Activated CD8-positive, alpha-beta T cell treated with anti-CD3 and anti-CD28 coated beads for 36 hours (primary cell): ENCODE results near the gene NLGN3. TPM values are rescaled to one million over a fixed set of nuclear protein-coding genes. Genes with fewer than 3 reads are reported as not detected.

Experiments used
- ATAC-seq: fragments of 200-7000 bp; cut with Tn5 transposase; one replicate; pipeline ENCODE4 v1.10.0; 2021; ENCODE audit warnings: mild to moderate bottlenecking, moderate library complexity
- CTCF ChIA-PET: fragments of 350-600 bp; sonication (Branson Sonifier 250); formaldehyde crosslinking; loops from one replicate; lab custom pipeline; 2021; ENCODE audit warnings: antibody characterized with exemption; lab: Charles Lee
- POLR2A ChIA-PET: fragments of 350-600 bp; sonication (Branson Sonifier 250); formaldehyde crosslinking; loops from one replicate; lab custom pipeline; 2021; ENCODE audit warnings: antibody characterized with exemption; lab: Charles Lee
- DNase-seq: peaks from one replicate; pipeline ENCODE4 v3.0.0-alpha.2; 2020
- H3K27ac Mint-ChIP-seq: one replicate; pipeline ENCODE4 v1.8.0; 2021; ENCODE audit warnings: mild to moderate bottlenecking, mixed read lengths
- H3K27me3 Mint-ChIP-seq: one replicate; pipeline ENCODE4 v1.8.0; 2021; ENCODE audit warnings: mixed read lengths
- H3K36me3 Mint-ChIP-seq: one replicate; pipeline ENCODE4 v1.8.0; 2021; ENCODE audit warnings: low read depth, mixed read lengths
- H3K4me1 Mint-ChIP-seq: one replicate; pipeline ENCODE4 v1.8.0; 2021; ENCODE audit warnings: low read depth, mixed read lengths
- H3K4me3 Mint-ChIP-seq: one replicate; pipeline ENCODE4 v1.8.0; 2021; ENCODE audit warnings: mild to moderate bottlenecking, moderate library complexity, mixed read lengths
- H3K9me3 Mint-ChIP-seq: one replicate; pipeline ENCODE4 v1.8.0; 2021; ENCODE audit warnings: mixed read lengths
- intact Hi-C: fragments of 100-400 bp; cut with micrococcal nuclease; formaldehyde crosslinking; loops from one replicate; pipeline ENCODE4 v1.10.0; 2022
- total RNA-seq, 2 experiments: library from RNA; stranded (reverse); gene quantifications; one replicate each; pipeline ENCODE4 v1.2.3, GENCODE V29; 2021
- TF ChIP-seq, protein P1 (sequence below): fragments of 200-600 bp; IDR thresholded peaks from one replicate; pipeline ENCODE4 v1.8.0; 2022; ENCODE audit warnings: antibody characterized with exemption, mild to moderate bottlenecking

Gene NLGN3
- total RNA-seq, 2 experiments from 2014 or later = 0.54 to 0.63 TPM

DNA sequence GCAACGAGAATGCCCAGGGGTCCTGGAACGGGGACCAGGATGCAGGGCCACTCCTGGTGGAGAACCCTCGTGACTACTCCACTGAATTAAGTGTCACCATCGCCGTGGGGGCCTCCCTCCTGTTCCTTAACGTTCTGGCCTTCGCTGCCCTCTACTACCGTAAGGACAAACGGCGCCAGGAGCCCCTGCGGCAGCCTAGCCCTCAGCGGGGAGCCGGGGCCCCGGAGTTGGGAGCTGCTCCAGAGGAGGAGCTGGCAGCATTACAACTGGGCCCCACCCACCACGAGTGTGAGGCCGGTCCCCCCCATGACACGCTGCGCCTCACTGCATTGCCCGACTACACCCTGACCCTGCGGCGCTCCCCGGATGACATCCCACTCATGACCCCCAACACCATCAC lies 24.9 kb downstream of the NLGN3 start:
- ChIA-PET CTCF (interaction anchor here (0.7 kb wide), 1 partner anchor 10 kb away, joined by 4 read pairs; no protein-coding TSS in a partner anchor), POLR2A (no interaction called here)
- Mint-ChIP-seq H3K27me3 (no peaks in the 10 kb centered on the region), H3K4me3 (no peak overlapping the region), H3K9me3 (no peaks in the 10 kb centered on the region), H3K27ac (no peak overlapping the region), H3K36me3 (peaks cover 5% of the 10 kb centered on the region), H3K4me1 (peaks cover 2% of the 10 kb centered on the region)
- intact Hi-C loops = no loop called here
- ATAC-seq = no peak
- TF ChIP-seq, protein P1, sequence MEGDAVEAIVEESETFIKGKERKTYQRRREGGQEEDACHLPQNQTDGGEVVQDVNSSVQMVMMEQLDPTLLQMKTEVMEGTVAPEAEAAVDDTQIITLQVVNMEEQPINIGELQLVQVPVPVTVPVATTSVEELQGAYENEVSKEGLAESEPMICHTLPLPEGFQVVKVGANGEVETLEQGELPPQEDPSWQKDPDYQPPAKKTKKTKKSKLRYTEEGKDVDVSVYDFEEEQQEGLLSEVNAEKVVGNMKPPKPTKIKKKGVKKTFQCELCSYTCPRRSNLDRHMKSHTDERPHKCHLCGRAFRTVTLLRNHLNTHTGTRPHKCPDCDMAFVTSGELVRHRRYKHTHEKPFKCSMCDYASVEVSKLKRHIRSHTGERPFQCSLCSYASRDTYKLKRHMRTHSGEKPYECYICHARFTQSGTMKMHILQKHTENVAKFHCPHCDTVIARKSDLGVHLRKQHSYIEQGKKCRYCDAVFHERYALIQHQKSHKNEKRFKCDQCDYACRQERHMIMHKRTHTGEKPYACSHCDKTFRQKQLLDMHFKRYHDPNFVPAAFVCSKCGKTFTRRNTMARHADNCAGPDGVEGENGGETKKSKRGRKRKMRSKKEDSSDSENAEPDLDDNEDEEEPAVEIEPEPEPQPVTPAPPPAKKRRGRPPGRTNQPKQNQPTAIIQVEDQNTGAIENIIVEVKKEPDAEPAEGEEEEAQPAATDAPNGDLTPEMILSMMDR = no peak
- DNase-seq = no peak

DNA sequence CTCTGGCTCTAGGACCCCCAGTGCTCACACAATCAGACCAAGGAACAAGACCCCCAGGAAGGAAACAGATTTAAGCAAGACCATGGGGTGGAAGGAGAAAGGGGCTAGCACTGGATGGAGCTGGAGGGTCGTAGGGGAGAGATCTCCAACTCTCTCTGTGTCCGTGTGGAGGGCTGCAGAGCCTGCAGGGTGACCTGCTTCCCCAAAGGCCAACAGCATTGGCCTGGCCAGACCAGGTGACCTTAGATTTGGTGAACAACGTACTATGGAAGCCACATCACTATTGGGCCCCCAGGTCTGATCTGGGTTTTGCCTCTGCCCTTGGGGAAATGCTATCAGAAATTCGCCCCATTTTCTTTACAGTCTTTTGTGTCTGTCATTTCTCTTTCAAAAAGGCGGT lies 26.0 kb downstream of the NLGN3 start:
- H3K36me3 Mint-ChIP-seq = peaks cover 8% of the 10 kb centered on the region
- DNase-seq (no peak), ATAC-seq (no peak)
- no peak overlapping the region for H3K4me3 Mint-ChIP-seq
- no peaks in the 10 kb centered on the region for H3K27me3 Mint-ChIP-seq
- H3K27ac Mint-ChIP-seq = no peak overlapping the region
- TF ChIP-seq, protein P1 = no peak
- intact Hi-C loops = loop anchor here (10.0 kb wide), 1 partner anchor 196 kb away; no protein-coding TSS in a partner anchor
- H3K9me3 Mint-ChIP-seq = no peaks in the 10 kb centered on the region
- ChIA-PET CTCF (no interaction called here), POLR2A (interaction anchor here (0.9 kb wide), 1 partner anchor 11 kb away, joined by 4 read pairs; no protein-coding TSS in a partner anchor)
- H3K4me1 Mint-ChIP-seq = peaks cover 2% of the 10 kb centered on the region

DNA sequence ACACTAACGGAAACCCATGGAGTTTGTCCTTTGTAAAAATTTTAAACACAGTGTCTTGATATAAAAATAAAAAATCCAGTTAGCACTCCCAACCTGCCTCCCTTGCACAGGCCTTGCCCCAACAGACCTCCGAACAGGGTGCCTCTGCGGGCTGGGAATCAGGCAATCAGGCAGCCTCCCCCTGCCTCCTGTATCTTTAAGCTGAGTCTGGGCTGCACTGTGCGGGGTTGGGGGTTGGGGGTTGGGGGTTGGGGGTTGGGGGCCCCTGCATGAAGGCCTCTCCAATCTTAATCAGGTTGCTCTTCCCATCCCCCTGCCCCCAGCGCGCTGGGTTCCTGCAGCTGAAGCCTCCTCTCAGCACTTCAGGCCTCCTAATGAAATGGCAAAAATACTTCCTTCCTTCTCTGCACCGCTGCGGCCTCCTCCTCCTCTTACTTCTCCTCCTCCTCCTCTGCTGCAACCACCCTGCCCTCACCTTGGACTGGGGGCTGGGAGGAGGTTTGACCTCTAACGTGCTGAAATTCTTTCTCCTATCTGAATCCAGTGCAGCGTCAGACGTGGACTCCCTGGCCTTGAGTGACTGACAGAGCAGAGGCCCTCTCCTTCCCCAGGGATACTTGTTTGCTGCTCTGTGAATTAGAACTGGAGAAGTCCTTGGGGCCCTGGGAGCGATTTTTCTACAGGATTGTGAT lies 26.6 kb downstream of the NLGN3 start:
- no peak overlapping the region for H3K4me3 Mint-ChIP-seq
- no peaks in the 10 kb centered on the region for H3K27me3 Mint-ChIP-seq
- intact Hi-C loops = loop anchor here (10.0 kb wide), 1 partner anchor 196 kb away; no protein-coding TSS in a partner anchor
- H3K9me3 Mint-ChIP-seq = no peaks in the 10 kb centered on the region
- TF ChIP-seq, protein P1 = no peak
- peaks cover 2% of the 10 kb centered on the region for H3K4me1 Mint-ChIP-seq
- H3K36me3 Mint-ChIP-seq = peaks cover 8% of the 10 kb centered on the region
- no peak overlapping the region for H3K27ac Mint-ChIP-seq
- CTCF ChIA-PET = no interaction called here
- no peak for ATAC-seq
- no peak for DNase-seq
- POLR2A ChIA-PET = interaction anchor here (0.9 kb wide), 1 partner anchor 10 kb away, joined by 4 read pairs; no protein-coding TSS in a partner anchor

DNA sequence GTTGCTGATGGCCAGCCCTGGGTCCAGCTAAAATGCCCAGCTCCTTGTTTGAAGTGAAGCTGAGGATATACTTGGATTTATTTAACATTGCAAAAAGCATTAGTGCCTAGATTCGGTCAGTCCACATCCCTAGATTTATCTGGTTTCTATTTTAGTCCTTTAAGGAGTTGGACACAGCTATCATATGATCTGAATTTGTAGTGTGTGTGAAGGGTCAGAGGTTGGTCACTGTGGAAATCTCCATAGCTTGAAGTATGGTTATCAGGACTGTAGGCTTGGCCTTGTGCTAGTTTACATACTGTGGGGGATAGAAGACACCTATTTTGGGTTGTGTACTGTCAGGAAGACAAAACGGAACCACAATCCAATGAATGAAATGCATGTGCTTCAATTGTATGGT lies 28.8 kb downstream of the NLGN3 start:
- POLR2A ChIA-PET = interaction anchor here (1.1 kb wide), 1 partner anchor 9 kb away, joined by 4 read pairs; no protein-coding TSS in a partner anchor
- no peaks in the 10 kb centered on the region for H3K27me3 Mint-ChIP-seq
- no peaks in the 10 kb centered on the region for H3K9me3 Mint-ChIP-seq
- peaks cover 2% of the 10 kb centered on the region for H3K4me1 Mint-ChIP-seq
- ATAC-seq = no peak
- no peak for DNase-seq
- CTCF ChIA-PET = interaction anchor here (1.3 kb wide), 1 partner anchor 176 kb away, joined by 3 read pairs; no protein-coding TSS in a partner anchor
- H3K4me3 Mint-ChIP-seq = no peak overlapping the region
- no peak overlapping the region for H3K27ac Mint-ChIP-seq
- H3K36me3 Mint-ChIP-seq = peaks cover 12% of the 10 kb centered on the region
- intact Hi-C loops = loop anchor here (10.0 kb wide), 1 partner anchor 199 kb away; no protein-coding TSS in a partner anchor
- TF ChIP-seq, protein P1 = no peak

DNA sequence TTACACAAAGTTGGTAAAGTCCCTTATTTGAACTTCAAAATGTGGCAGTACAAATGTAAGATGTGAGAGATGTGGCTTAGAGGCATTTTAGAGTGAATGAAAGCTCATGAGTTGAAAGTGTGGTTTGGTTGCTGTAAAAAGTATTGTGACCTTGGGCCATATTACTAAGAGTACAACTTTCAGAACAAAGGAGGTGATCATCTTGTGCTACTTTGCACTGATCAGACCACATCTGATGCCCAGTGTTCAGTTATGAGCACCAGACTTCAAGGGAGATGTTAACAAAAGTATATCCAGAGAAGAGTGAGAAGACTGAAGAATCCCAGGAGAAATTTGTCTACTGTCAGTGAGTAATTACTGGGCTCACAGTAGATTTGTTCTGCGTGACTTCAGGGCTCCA lies 30.2 kb downstream of the NLGN3 start:
- H3K4me1 Mint-ChIP-seq = peaks cover 4% of the 10 kb centered on the region
- intact Hi-C loops = loop anchor here (10.0 kb wide), 1 partner anchor 200 kb away; no protein-coding TSS in a partner anchor

More for the DNA sequence above, 30.2 kb downstream of the NLGN3 start:
- TF ChIP-seq, protein P1 = no peak
- H3K4me3 Mint-ChIP-seq = no peak overlapping the region
- ATAC-seq (no peak), DNase-seq (no peak)
- no peaks in the 10 kb centered on the region for H3K9me3 Mint-ChIP-seq
- no peaks in the 10 kb centered on the region for H3K27me3 Mint-ChIP-seq
- CTCF ChIA-PET = interaction anchor here (1.3 kb wide), 1 partner anchor 177 kb away, joined by 3 read pairs; no protein-coding TSS in a partner anchor
- H3K27ac Mint-ChIP-seq = no peak overlapping the region
- H3K36me3 Mint-ChIP-seq = peaks cover 13% of the 10 kb centered on the region
- POLR2A ChIA-PET = no interaction called here
